ENCODE measurements around the gene CCDC12.

The CCDC12 gene

GRCh38 chr3:46935989-46936558, 40.5 kb downstream of the CCDC12 start:
- DNase-seq, result no peak

GRCh38 chr3:46935168-46935858, 41.2 kb downstream of the CCDC12 start:
- DNase-seq, result peak; percentile 95

DNA sequence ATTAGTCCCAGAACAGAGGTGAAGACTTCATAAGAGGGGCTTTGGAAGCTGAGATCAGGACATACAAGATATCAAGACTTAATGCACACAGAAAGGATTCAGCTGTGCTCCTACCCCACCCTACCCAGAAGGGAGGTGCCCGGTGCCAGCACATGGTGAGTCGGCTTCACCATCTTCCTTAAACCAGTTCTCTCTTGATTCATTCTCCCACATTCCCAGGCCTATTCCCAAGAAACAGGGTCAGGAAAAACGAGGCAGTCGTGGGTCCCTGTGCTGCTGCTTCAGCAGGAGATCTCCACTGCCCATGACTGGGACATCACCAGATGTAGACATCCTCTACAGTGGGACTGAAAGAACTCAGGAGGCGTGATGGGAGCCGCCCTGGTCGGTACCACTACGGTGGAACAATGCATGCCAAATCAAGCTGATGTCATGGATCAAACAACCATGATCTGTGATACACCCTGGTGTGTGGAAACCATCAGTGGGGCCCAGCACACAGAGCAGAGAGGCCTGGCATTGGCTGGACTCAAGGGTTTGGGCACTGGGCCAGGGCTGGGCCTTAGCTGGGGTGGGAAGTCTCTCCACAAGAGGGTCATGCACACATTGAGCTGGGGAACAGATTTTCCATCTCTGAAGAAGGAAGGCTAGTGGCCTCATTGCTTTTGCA, 41.9 kb downstream of the CCDC12 start:
- no peak for DNase-seq

DNA sequence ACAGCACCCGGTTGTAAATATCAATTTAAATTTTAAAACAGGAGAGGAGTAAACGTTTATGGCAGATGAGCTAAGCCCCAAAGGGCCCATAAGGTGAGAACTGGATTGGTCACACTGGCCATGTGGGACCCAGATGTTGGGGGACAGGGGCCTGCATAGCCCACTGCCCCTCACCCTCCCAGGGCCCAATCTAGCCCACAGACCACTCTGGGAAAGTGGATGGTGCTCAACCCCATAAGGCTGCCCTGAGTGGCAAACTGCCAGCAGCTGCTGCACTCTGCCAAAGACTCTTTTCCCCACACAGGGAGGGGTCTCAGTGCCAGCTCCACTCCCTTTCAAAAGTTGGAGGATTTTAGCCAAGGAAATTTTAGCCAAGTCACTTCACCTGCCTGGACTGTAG, 42.5 kb downstream of the CCDC12 start:
- no peak for DNase-seq

DNA sequence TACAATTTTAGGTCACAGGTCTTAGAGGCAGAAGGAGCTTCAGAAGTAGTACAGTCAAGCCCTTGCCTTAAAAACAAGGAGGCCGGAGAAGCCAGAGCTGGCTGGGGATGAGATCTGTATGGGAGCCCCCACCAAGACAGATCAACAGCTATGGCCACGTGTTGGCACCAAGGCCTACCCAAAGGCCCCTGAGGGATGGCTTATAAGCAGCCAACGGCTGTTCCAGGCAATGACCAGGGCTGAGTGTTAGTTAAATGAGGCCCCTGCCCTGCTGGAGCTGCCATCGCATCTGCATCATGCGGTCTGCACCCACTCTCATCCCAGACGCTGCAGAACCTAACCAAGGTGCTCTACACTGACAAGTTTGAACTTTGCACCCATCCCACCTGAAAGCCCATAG, 43.3 kb downstream of the CCDC12 start:
- DNase-seq, result no peak

GRCh38 chr3:46932455-46933225, 43.9 kb downstream of the CCDC12 start:
- no peak for DNase-seq

- no peak for DNase-seq
These were observed 44.8 kb downstream of the CCDC12 start for GRCh38 chr3:46931631-46932331.

DNA sequence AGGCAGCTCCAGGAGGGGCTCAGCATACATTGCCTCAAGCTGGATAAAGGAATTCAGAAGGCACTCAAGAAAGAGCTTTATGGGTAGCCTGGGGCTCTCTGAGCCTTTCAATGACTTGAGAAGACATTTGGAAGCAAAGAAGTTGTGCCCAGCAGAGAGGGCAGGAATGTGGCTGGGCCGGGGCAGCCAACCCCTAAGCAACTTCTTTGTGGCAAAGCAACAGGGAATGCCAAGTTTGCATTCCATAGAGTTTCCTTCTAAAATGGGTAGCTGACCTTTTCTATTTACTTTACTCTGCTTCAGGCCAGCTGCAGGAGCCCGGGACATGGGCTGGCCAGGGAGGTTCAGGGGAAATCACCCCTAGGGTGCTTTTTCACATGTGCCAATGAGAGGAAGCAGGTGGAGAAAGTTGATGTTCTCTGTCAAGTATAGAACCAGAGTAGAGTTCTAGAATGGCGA, 45.6 kb downstream of the CCDC12 start:
- DNase-seq, result no peak

GRCh38 chr3:46930166-46930944, 46.2 kb downstream of the CCDC12 start:
- no peak for DNase-seq

- no peak for DNase-seq
These were observed 47.2 kb downstream of the CCDC12 start for GRCh38 chr3:46929324-46929723.

GRCh38 chr3:46928282-46928681, 48.3 kb downstream of the CCDC12 start:
- DNase-seq, result no peak

DNA sequence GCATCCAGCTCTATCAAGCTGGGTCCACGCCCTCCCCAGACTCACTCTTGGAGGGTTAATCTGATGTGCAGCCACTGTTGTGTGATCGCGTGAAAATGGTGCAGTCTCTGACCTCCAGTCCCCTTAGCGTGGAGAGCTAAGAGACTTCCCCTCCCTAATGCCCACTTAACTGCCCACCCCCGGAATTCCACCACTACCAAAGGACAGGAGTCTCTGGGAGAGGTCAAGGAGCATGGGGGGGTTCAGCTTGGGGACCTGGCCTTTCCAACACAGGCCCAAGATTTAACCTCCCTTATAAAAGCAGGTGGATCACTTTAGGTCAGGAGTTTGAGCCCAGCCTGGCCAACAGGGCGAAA, 48.8 kb downstream of the CCDC12 start:
- DNase-seq, result no peak

DNA sequence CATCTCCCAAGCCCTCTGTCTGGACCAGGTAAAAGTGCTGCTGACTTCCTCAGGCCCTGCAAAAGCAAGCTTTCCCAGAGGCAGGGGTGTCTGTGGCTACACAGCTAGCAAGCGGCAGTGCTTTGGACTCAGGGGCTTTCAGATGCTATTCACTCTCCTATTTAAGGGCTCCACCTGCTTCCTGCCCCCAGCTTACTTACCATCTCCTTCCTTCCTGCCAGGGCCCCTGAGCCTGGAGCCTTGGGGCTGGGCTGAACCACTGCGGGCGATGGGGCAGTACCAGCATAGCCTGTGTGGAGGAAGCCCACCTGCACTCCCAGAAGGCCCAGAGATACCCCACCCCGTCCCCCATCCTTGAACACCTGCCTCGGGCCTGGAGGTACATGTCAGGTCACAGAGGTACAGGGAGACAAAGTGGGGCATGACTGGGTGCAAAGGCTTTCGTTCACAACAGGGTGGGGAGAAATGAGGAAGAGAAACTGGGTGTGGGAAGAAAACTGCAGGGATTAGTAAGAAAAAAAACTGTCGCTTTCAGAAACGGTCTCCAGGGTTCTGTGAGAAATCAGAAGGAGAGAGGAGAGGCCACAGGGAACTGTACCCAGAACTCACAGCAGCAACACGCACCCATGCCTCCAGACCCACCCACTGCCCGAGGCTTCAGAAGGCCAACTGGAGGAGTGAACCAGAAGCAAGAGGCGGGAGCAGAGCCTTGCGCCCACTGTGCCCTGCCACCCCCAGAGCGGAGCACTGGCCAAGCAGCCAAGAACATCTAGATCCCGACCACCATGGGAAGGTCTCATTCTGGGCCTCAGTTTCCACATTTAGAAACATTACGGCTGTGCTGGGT, 49.5 kb downstream of the CCDC12 start:
- DNase-seq, result no peak

DNA sequence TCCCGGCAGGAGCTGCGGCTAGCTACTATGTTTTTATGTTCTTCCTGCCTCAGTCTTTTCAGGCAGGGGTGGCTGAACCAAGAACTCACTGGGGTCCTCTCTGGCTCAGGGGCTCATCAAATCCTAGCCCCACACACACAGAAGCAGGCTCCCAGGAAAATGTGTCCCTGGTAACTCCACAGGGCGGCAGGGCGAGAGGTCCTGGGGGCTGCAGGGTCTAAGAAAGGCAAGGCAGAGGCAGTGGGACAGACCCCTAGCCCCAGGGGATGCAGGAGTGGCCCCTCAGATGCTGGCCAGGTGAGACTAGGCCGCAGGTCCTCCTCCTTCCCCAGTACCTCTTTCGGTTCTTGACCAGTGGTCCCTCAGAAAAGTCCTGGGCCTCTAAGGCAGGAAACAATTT, 50.1 kb downstream of the CCDC12 start:
- no peak for DNase-seq

DNA sequence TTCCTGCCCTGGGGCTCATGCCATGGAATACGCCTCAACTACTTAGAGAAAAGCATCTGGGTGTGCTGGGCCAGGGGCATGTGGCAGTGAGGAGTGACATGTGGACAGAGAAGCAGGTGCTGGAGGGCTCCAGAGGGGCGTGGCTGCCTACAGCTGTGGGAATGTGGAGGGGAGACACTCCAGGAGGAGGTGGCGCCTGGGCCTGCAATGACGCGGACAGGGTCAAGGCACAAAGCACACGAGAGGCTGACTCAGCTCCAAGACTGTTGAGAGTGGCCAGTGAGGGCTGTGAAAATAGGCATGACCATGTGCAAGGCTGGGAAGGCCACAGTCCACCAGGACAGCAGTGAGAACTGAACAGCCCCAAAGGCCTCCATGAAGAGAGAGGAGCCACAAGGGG, 50.5 kb downstream of the CCDC12 start:
- DNase-seq, result no peak

- no peak for DNase-seq
These were observed 51.0 kb downstream of the CCDC12 start for GRCh38 chr3:46925585-46925934.

DNA sequence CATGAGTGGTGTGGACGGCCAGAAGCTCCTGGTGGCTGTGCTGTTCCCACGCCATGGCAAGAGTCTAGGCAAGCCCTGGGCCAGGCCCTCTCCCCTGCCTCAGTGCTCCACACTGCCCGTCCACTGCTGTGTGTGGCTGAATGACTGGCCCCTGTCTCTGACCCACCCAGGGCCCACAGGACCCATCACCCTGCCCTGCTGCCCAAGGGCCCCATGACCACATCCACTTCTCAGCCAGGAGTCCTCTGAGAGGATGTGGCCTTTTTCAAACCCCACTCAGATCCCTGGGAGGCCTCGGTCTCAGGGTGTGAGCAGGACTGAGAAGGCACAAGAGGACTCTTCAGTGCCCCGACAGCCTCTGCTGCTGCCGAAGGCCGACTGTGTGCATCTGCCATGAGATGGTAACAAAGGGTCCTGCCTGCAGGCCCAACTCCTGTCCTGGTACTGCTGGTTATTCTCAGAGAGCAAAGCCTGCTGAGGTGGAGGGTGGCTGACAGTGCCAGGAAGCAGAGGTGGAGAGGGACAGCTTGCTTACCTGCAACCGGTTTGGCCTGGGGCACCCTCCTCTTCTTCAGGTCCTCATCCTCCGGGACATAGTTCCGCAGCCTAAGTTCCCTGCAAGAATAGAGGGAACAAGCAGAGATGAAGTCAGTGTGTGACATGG, 51.5 kb downstream of the CCDC12 start:
- no peak for DNase-seq

DNA sequence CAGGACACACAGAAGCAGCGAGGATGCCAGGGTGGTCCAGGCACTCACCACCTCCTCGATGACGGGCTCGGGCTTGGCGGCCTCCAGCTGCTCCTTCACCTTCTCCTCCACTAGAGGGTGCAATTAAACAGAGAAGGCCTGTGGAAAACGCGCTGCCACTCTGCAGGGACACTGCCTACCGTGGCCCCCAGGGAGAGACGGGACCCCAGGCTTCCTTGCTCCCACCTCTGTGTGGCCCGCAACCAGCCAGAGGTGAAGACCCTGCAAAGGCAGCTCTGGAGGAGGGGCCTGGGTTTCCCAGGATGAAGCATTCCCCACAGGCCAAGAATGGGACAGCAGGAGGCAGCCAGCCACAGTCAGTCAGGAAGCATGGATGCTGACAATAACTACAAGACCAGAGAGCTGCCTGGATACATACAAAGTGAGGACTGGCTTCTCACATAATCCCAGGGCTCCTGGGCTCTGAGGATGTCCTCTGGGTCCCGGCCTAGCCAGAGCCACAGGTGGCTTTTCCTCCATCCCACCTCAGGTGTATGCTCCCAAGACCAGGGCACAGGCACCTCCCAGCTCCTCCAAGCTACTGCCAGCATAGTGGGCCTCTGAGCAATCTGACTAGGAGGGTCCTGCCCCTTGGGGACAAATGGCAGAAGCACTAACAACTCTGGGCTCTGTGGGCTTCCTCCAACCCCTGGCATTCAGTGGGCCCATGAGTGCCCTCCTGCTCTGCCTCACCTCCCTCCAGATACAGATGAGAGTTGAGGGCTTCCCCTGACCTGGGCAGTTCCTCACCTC, 52.8 kb downstream of the CCDC12 start:
- peak; percentile 37 for DNase-seq

DNA sequence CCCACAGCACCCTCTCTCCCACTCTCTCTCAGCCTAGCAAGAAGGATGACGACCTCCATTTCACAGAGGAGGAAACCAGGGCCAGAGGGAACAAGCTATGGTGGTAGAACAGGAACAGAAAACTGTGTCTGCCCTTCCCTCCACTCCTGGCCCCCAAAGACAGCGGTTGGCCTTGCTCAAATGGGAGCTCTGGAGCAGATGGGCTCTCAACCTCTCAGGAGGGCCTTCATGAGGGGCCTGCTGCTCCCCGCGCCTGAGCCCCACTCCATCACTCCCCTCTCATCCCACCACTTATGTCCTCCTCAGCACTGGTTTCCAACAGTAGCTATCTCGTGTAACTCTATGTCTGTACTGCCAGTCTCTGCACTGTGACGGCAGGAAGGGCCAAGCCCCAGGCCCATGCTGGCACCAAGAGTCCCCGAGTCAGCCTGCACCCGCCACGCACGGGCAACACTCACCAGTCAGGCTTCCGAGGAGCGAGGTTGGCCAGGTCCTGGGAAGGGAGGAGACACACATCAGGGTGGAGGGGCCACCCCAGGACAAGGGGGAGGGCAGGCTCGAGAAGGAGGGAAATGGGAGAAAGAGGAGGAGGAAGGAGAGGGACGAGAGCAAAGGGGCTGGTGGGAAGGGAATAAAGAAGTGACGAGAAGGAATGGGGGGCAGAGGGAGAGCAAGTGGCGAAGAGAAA, 53.5 kb downstream of the CCDC12 start:
- no peak for DNase-seq
